Muscle of arm (tissue), 14 donors: ENCODE results near the gene INTS7. TPM values are rescaled to one million over a fixed set of nuclear protein-coding genes. Genes with fewer than 3 reads are reported as not detected.

Experiments
- DNase-seq: peaks from one replicate; pipeline ENCODE4 v3.0.0-alpha.2; 2013
- long read RNA-seq, 11 donors: transcript quantifications; one replicate each; lab custom pipeline, GENCODE V29; 2026
- polyA plus RNA-seq, 12 donors: library from polyadenylated mRNA; unstranded; fragments of 120-200 nt; gene quantifications; one replicate each; pipeline ENCODE4 v1.2.1, GENCODE V29; 2013; ENCODE audit not compliant: insufficient read length in 12 of 12

The INTS7 gene
- 10 to 100 TPM in 10 of 12 donors, 1 to 10 TPM in 1, not detected in 1; 8.5 to 19.4 (median 14.9) TPM for polyA plus RNA-seq
- long read RNA-seq, donor 1, full-length matches to known transcripts: 2 of 2 reads
- long read RNA-seq, donor 1, partial matches to known transcripts: 0 of 2 reads
- long read RNA-seq, donor 1, other reads (novel, unspliced or antisense): 0 of 2 reads
- long read RNA-seq, donor 2, full-length matches to known transcripts: 7 of 7 reads
- long read RNA-seq, donor 2, partial matches to known transcripts: 0 of 7 reads
- long read RNA-seq, donor 2, other reads (novel, unspliced or antisense): 0 of 7 reads
- long read RNA-seq, donor 3, full-length matches to known transcripts: 2 of 2 reads
- long read RNA-seq, donor 3, partial matches to known transcripts: 0 of 2 reads
- long read RNA-seq, donor 3, other reads (novel, unspliced or antisense): 0 of 2 reads
- long read RNA-seq, donor 4: 0 reads
- long read RNA-seq, donor 5, full-length matches to known transcripts: 1 of 1 reads
- long read RNA-seq, donor 5, partial matches to known transcripts: 0 of 1 reads
- long read RNA-seq, donor 5, other reads (novel, unspliced or antisense): 0 of 1 reads
- long read RNA-seq, donor 6: 0 reads
- long read RNA-seq, donor 7: 0 reads
- long read RNA-seq, donor 8, full-length matches to known transcripts: 4 of 4 reads
- long read RNA-seq, donor 8, partial matches to known transcripts: 0 of 4 reads
- long read RNA-seq, donor 8, other reads (novel, unspliced or antisense): 0 of 4 reads
- long read RNA-seq, donor 9: 0 reads
- long read RNA-seq, donor 10, full-length matches to known transcripts: 1 of 1 reads
- long read RNA-seq, donor 10, partial matches to known transcripts: 0 of 1 reads
- long read RNA-seq, donor 10, other reads (novel, unspliced or antisense): 0 of 1 reads
- long read RNA-seq, donor 11, full-length matches to known transcripts: 2 of 2 reads
- long read RNA-seq, donor 11, partial matches to known transcripts: 0 of 2 reads
- long read RNA-seq, donor 11, other reads (novel, unspliced or antisense): 0 of 2 reads

DNA sequence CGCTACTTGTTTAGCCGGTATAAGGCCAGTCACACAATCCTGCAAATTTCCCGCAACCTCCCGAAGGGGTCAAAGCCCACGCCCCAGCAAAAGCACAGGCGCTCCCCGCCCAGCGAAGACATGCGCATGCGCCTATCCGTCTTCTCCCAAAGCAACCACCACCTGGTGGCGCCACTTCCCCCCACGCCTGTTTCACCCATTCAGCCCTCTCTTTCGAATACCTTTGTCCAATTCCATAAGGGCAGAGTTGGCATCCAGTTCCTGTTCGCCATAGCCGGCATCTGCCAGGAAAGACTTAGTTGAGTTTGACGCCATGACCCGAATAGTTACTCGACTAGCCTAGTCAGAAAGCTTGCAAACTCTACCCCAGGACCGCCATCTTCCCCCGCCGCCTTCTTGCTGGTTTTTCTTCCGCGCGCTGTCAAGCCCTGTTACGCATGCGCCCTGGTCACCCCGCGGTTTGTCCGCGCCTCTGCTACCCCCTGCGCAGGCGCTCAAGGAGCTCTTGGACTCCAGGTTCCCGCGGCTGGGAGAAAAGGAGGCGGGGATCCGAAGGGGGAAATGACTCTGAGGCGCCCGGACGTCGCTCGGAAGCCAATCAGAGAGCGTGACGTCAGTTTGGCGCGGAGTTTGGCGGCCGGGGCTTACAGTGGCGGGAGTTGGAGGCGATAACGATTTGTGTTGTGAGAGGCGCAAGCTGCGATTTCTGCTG, at the start of gene INTS7, which contains the start of gene DTL:
Gene INTS7 (minus strand): TSS at position 435 of the 712 bp plus-strand sequence. CDS start 120 bp downstream, at position 315.
Gene DTL (plus strand): TSS at position 626 of the 712 bp plus-strand sequence. CDS start 143 bp downstream, outside the sequence.
- peak; percentile 99 for DNase-seq

- DNase-seq: no peak
Observed at GRCh38 chr1:212082765-212083406, 47.5 kb upstream of the INTS7 start.

DNA sequence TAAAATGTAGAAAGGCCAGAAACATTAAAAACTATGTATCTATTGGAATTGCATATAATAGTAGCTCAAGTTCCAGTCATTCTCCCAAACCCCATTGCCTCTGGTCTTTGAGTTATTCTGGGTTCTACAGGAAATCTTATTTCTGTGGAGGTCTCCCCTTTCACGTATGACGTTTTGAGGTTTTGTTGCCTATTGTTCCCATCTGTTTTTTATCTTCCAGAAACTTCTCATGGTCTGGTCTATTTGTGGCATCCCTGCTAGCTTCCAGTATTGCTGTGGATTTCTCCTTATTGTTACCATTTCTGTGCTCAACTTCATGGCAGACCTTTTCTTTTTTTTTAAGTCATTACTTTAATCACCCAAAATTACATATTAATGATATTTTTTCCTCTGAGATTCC, 43.5 kb upstream of the INTS7 start:
- DNase-seq: no peak

GRCh38 chr1:212077028-212077427, 41.7 kb upstream of the INTS7 start:
- no peak for DNase-seq

- DNase-seq: no peak
Observed at GRCh38 chr1:212074856-212075255, 39.5 kb upstream of the INTS7 start.

- no peak for DNase-seq
Observed at GRCh38 chr1:212074313-212074712, 39.0 kb upstream of the INTS7 start.

DNA sequence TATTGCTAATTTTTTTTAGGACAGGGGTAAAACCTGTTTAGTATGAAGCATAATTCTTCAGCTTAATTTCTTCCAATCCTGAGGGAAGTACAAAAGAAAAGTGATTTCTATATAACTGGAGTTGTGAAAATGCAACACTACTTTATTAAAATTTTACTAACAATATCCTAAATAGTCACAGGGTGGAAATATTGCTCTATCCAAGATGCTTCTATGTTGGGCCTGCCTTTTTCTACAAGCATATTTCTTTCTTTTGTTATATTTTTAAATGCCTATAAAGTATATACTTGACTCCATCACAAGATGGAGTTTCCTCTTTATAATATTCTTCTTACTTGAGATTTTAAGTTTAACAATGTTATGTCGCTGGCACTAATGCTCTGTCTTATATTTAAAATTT, 38.1 kb upstream of the INTS7 start:
- no peak for DNase-seq

DNA sequence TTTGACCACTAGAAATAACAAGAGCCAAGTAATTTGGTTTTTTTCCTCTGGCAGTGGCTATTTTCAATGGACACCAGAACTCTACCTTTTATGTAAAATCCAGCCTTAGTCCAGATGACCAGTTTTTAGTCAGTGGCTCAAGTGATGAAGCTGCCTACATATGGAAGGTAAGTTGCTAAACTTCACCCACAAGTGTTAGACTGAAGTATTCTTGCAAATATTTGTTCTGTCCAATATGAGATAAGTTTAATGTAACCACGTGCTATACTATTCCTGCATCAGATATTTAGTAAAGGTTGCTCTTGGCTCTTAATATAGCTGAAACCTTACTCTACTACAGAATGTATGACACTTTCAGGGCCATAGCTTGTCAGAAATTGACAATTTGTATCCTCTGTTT, 36.7 kb upstream of the INTS7 start:
- DNase-seq: no peak

DNA sequence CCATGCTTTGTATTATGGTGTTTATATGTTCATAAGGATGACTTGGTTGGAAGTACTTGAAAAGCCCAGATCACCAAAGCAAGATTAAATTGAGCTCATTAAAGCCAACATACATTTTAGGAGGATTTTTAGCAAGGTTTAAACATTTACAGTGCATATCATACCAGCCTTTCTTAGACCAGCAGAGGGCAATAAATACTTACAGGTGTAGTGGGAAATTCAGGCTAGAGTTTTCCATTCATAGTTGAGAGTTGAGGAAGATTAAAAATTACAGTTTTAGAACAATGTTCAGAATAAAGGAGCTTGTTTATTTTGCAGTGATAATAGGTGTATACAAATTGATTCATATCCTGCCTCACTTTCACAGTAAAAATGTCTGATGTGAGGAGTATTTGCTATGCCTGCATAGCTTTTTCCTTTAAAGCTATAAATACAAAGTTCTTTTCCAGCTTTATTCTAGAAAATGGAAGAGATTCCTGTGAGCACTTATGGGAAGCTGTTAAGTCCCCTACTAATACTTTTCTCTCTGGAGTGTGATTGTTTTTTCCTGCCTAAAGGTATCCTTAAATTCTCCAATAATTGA, 35.5 kb upstream of the INTS7 start:
- peak; percentile 52 for DNase-seq

DNA sequence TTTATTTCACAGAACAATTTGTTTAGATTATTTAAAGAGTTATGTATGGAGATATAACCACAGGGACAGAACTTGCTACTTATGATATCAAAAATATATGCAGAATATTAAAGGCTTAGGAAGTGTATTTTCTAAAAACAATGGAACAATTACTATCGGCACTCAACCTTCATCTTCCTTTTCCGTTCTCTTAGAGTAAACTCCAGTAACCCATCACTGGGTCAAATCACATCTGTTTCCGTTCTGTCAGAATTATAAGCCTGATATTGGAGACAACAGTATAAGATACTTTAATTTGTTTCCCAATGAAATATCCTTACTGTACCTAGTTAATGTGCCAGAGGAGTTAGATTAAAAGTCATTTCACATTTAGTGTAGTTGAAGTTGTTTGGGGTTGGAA, 32.4 kb upstream of the INTS7 start:
- no peak for DNase-seq

DNA sequence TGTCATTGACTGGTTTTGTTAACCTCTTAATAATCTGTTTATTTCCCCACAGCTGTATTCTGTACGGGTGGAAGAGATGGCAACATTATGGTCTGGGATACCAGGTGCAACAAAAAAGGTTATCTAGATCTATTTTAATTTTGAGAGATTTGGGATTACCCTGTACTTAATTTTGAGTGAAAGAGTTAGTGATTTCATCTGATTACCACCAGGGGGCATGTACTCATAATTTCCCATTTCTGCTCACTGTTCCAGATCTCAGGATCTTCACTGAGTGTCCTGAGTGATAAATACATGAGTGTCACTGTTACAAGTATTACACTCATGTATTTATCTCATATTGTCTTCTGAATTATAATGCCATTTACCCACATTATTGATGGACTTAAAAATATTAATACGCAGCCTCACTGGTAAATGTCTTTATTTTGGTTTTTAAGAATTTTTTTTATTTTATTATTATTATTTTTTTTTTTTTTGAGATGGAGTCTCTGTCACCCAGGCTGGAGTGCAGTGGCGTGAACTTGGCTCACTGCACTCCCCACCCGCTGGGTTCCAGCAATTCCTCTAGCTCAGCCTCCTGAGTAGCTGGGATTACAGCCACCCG, 27.6 kb upstream of the INTS7 start:
- peak; percentile 15 for DNase-seq

GRCh38 chr1:212060632-212061472, 25.5 kb upstream of the INTS7 start:
- no peak for DNase-seq

DNA sequence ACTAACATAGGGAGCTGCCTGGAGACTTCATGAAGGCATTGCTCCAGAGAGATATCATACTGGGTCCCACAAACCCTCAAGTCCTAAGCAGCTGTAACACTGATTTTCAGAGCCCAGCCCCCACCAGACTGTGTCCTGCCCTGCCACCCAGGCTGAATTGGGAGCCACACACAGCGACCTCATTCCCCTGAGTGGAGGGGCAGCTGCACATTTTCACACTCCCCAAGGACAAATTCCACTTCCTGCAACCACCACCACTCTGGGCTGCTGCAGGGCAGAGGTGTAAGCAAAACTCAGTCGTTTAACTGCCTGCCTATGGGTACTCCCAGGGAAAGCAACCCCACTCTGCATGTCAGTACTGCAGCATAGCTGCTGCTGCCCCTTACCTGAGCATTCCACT, 20.0 kb upstream of the INTS7 start:
- no peak for DNase-seq

DNA sequence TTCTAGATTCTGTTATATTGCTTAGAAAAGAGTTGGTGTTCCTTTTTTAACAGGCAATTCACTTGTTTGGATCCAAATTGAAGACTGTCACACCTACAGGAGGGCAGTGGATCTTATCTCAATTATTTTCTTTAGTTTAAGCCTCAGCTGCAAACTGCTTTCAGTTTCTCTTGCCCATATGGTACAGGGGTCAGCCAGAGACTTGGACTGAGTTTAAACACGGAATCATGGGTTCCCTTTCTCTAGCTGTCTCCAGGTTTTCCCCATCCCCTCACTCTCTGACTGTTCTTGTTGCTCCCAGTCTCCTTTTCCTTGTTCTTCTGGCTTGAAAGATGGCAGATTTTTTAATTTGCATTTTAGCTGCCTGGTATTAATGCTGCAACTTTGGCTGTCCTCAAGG, 18.6 kb upstream of the INTS7 start:
- DNase-seq: no peak

DNA sequence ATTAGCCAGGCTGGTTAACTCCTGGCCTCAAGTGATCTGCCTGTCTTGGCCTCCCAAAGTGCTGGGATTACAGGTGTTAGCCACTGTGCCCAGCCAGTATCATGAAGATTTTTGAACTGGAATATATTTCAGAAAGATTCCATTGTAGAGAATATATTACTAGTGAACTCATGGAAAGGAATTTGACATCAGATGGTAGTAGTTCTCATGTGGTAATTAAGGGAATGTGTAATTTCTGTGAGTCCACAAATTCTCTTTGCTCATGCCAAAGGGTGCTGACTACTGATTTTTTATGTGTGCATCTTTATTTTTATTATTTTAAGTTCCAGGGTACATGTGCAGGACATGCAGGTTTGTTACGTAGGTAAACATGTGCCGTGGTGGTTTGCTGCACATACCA, 10.6 kb upstream of the INTS7 start:
- no peak for DNase-seq

DNA sequence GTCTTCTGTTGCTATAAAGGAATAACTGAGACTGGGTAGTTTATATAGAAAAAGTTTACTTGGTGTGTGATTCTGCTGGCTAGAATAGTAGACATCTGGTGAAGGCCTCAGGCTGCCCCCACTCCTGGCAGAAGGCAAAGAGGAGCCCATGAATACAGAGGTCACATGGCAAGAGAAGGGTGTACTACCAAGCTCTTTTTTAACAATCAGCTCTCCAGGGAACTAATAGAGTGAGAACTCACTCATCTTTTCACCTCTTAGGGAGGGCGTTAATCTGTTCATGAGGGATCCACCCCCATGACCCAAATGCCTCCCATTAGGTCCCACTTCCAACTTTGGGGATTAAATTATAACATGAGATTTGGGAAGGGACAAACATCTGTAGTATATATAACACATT, 9.5 kb upstream of the INTS7 start:
- no peak for DNase-seq

- no peak for DNase-seq
Observed at GRCh38 chr1:212042436-212042835, 7.1 kb upstream of the INTS7 start.

GRCh38 chr1:212040629-212041412, 5.5 kb upstream of the INTS7 start:
- no peak for DNase-seq

DNA sequence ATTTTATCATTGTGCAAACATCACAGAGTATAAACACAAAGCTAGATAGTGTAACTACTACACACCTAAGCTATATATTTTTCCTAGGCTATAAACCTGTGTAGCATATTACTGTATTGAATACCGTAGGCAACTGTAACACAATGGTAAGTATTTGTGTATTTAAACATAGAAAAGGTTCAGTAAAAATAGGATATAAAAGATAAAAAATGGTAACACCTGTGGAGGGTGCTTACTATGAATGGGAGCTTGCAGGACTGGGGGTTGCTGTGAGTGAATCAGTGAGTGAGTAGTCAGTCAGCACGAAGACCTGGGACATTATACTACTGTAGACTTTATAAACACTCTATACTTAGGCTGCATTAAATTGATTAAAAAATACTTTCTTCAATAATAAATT, 4.3 kb upstream of the INTS7 start:
- DNase-seq: no peak
